Measurements from ENCODE around the gene CCK. TPM values are rescaled to one million over a fixed set of nuclear protein-coding genes. Genes with fewer than 3 reads are reported as not detected.

The CCK gene
- total RNA-seq, 1 donor from 2014 or later, result 1.1 TPM

DNA sequence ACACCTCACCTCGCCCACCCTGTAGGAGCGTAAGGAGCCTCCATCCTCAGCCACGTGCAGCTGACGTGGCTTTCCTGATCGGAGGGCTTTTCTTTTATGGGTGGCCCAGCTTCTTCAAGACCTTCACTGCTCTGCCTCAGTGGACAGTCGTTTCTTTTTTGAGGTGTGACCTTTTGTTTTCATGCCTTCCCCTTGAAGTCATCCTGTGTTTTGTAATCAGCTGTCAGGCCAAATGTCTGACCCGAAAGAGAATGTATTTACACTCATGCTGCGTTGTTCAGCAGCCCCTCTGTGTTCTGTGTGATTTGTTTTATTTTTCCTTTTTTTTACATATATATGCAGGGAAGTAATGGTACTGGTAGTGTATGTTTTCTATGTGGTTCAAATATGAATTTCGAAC lies 41.8 kb downstream of the CCK start:
- Histone ChIP-seq H3K36me3 (ENCODE audit: control insufficient read depth, insufficient read depth, low read length) (peaks cover 14% of the 10 kb centered on the region), H3K4me3 (ENCODE audit: low read depth, low read length) (no peak overlapping the region), H3K27me3 (ENCODE audit: control insufficient read depth, insufficient read depth, low read length) (no peaks in the 10 kb centered on the region)
- TF ChIP-seq CTCF (IDR thresholded peaks at IDR 0.05; ENCODE audit: insufficient read depth, low read length, severe bottlenecking), result no peak
- FAIRE-seq (peak; percentile 60), DNase-seq (ENCODE audit: low read depth) (no peak)

DNA sequence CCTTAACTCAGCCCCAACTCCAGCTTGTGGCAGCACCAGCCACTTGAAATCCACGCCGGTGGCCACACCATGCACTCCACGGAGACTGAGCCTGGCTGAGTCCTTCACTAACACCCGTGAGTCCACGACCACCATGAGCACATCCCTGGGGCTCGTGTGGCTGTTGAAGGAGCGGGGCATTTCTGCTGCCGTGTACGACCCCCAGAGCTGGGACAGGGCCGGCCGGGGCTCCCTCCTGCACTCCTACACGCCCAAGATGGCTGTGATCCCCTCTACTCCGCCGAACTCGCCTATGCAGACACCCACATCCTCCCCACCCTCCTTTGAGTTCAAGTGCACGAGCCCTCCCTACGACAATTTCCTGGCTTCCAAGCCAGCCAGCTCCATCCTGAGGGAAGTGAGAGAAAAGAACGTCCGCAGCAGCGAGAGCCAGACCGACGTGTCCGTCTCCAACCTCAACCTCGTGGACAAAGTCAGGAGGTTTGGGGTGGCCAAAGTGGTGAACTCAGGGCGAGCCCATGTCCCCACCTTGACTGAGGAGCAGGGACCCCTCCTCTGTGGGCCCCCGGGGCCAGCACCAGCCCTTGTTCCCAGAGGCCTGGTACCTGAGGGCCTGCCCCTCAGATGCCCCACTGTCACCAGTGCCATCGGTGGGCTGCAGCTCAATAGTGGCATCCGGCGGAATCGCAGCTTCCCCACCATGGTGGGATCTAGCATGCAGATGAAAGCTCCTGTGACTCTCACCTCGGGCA lies 42.9 kb downstream of the CCK start:
- H3K27me3 ChIP-seq (ENCODE audit: control insufficient read depth, insufficient read depth, low read length), result no peaks in the 10 kb centered on the region
- FAIRE-seq (no peak), DNase-seq (ENCODE audit: low read depth) (no peak)
- no peak for TF ChIP-seq CTCF (IDR thresholded peaks at IDR 0.05; ENCODE audit: insufficient read depth, low read length, severe bottlenecking)
- no peak overlapping the region for H3K4me3 ChIP-seq (ENCODE audit: low read depth, low read length)
- H3K36me3 ChIP-seq (ENCODE audit: control insufficient read depth, insufficient read depth, low read length), result peaks cover 14% of the 10 kb centered on the region

DNA sequence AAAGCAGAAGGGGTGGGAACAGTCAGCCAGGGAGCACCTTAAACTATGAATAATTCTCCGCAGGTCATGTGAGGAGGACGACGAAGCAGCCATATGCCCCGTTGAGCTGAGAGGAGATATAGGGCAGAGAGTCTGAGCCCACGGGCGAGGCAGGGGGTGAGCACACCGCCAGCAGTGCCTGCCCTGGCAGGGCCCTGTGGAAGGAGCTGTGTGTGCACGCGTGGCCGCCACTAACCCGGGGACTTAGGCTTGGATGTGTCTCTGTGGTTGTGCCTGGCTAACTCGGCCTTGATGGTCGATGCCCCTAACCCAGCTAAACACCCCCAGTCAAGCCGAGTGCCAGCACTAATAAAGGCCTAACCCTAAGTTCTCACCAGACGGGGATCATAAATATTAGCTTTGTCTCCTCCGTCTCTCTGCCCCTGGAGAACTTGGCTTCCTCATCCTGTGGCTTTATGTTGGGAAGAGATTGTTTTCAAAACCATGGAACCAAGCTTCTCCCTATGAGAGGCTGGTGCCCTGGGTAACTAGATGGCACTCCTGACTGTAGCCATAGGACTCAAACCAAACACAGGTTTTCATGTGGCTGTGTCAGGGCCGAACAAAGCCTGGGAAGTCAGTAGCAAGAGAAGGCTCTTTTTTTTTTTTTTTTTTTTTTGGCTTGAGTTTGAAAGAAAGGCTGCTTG lies 45.4 kb downstream of the CCK start:
- DNase-seq (ENCODE audit: low read depth), result no peak
- Histone ChIP-seq H3K4me3 (ENCODE audit: low read depth, low read length) (no peak overlapping the region), H3K27me3 (ENCODE audit: control insufficient read depth, insufficient read depth, low read length) (no peaks in the 10 kb centered on the region), H3K36me3 (ENCODE audit: control insufficient read depth, insufficient read depth, low read length) (peaks cover 14% of the 10 kb centered on the region)
- no peak for FAIRE-seq
- TF ChIP-seq CTCF (IDR thresholded peaks at IDR 0.05; ENCODE audit: insufficient read depth, low read length, severe bottlenecking), result no peak

- peak; percentile 13 for DNase-seq (ENCODE audit: low read depth)
- H3K36me3 ChIP-seq (ENCODE audit: control insufficient read depth, insufficient read depth, low read length), result peaks cover 7% of the 10 kb centered on the region
- H3K27me3 ChIP-seq (ENCODE audit: control insufficient read depth, insufficient read depth, low read length), result no peaks in the 10 kb centered on the region
- TF ChIP-seq CTCF (IDR thresholded peaks at IDR 0.05; ENCODE audit: insufficient read depth, low read length, severe bottlenecking), result no peak
- no peak overlapping the region for H3K4me3 ChIP-seq (ENCODE audit: low read depth, low read length)
- FAIRE-seq, result no peak
Observed at GRCh38 chr3:42216931-42217333, 49.1 kb downstream of the CCK start.

- H3K4me3 ChIP-seq (ENCODE audit: low read depth, low read length), result no peak overlapping the region
- no peak for FAIRE-seq
- no peak for DNase-seq (ENCODE audit: low read depth)
- no peaks in the 10 kb centered on the region for H3K27me3 ChIP-seq (ENCODE audit: control insufficient read depth, insufficient read depth, low read length)
- peaks cover 6% of the 10 kb centered on the region for H3K36me3 ChIP-seq (ENCODE audit: control insufficient read depth, insufficient read depth, low read length)
- TF ChIP-seq CTCF (IDR thresholded peaks at IDR 0.05; ENCODE audit: insufficient read depth, low read length, severe bottlenecking), result no peak
Observed at GRCh38 chr3:42216302-42216701, 49.7 kb downstream of the CCK start.
